HG03159 (cell line): Measurements from ENCODE around the gene TMPRSS12.
"Not testable (repeated sequence)": the region's sequence is repeated elsewhere in the genome, so short reads cannot be mapped to it uniquely, and the experiment has no call there.

Experiments used
- ATAC-seq: cut with Tn5 transposase; IDR thresholded peaks from one replicate; pipeline ENCODE4 v1.9.1; 2021; ENCODE audit warnings: mild to moderate bottlenecking, moderate library complexity; ENCODE audit not compliant: unreplicated experiment

Gene TMPRSS12, protein sequence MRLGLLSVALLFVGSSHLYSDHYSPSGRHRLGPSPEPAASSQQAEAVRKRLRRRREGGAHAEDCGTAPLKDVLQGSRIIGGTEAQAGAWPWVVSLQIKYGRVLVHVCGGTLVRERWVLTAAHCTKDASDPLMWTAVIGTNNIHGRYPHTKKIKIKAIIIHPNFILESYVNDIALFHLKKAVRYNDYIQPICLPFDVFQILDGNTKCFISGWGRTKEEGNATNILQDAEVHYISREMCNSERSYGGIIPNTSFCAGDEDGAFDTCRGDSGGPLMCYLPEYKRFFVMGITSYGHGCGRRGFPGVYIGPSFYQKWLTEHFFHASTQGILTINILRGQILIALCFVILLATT

GRCh38 chr12:50842637-50843493 lies at the start of gene TMPRSS12:
Gene TMPRSS12 (plus strand): TSS chr12:50842926. CDS start chr12:50842965, 39 bp downstream.
- no peak for ATAC-seq

DNA sequence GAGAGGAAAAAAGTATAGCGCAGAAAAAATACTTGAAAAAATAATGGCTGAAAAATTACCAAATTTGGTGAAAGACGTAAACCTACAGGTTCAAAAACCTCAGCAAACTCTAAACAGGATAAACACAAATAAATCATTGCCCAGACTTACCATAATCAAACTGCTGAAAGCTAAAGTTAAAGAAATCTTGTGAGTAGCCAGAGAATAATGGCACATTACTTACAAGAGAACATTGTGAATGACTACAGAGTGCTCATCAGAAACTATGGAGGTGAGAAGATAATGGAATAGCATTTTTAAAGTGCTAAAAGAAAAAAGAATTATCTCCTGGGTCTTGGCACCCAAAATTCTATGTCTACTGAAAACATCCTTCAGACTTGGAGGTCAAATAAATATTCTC lies 42.8 kb upstream of the TMPRSS12 start:
- ATAC-seq, result no peak

DNA sequence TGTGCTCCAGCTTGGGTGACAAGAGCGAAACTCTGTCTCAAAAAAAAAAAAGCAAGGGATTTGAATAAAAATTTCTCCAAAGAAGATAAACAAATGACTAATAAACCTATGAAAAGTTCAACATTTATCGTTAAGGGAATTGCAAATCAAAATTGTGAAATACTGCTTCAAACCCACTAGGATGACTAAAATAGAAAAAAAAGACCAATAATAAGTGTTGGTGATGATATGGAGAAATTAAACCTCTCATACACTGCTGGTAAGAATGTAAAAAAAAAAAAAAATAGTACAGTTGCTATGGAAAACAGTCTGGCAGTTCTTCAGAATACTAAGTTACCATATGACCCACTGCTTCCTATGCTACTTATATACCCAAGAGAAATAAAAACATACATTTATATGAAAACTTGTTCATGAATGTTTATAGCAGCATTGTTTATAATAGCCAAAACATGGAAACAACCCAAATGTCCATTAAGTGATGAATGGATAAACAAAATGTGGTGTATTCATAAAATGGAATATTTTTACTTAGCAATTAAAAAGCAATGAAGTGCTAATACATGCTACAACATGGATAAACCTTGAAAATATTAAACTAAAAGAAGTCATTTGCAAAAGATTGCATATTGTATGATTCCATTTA lies 39.4 kb upstream of the TMPRSS12 start:
- no peak for ATAC-seq

- ATAC-seq, result no peak
These were observed 36.5 kb upstream of the TMPRSS12 start for GRCh38 chr12:50806176-50806575.

- ATAC-seq, result not testable (repeated sequence)
These were observed 33.6 kb upstream of the TMPRSS12 start for GRCh38 chr12:50809131-50809530.

DNA sequence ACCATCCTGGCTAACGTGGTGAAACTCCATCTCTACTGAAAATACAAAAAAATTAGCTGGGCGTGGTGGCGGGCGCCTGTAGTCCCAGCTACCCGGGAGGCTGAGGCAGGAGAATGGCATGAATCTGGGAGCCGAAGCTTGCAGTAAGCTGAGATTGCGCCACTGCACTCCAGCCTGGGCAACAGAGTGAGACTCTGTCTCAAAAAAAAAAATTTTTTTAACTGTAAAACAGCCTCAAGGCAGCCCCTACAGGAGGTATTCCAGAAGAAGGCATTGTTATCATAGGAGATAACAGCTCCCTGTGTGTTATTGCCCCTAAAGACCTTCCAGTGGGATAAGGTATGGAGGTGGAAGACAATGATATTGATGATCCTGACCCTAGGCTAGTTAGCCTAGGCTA lies 27.8 kb upstream of the TMPRSS12 start:
- not testable (repeated sequence) for ATAC-seq

DNA sequence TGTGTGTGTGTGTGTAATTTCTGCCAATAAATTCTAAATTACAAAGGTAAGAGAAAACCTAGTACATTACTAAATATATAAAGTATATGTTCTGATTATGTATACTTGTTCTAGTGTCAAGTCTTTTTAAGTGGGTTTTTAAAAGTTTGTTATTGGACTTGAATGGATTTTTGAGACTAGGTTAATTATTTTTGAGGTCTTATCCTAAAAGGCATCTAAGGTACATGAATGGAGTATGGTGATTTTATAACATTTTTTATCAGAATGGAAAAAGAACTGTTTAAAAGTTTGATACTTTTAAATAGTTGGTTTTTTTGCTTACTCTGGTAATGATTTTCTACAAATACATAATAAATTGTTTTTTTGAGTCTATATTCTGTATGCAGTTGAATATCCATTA lies 22.5 kb upstream of the TMPRSS12 start:
- ATAC-seq, result no peak

- no peak for ATAC-seq
These were observed 20.6 kb upstream of the TMPRSS12 start for GRCh38 chr12:50822082-50822481.

GRCh38 chr12:50823724-50824123 lies 19.0 kb upstream of the TMPRSS12 start:
- ATAC-seq, result not testable (repeated sequence)

DNA sequence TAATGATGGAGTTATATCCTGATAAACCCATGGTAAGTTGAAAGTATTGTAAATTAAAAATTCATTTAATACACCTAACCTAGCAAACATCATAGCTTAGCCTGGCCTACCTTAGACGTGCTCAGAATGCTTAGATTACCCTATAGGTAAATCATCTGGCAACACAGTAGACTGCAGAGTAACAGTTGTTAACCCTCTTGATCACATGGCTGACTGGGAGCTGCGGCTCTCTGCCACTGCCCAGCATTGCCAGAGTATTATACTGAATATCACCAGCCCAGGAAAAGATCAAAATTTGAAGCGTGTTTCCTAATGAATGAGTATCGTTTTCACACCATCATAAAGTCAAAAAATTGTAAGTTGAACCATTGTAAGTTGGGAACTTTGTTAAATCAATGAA lies 17.8 kb upstream of the TMPRSS12 start:
- ATAC-seq, result no peak

GRCh38 chr12:50825372-50825838 lies 17.3 kb upstream of the TMPRSS12 start:
- ATAC-seq, result no peak

DNA sequence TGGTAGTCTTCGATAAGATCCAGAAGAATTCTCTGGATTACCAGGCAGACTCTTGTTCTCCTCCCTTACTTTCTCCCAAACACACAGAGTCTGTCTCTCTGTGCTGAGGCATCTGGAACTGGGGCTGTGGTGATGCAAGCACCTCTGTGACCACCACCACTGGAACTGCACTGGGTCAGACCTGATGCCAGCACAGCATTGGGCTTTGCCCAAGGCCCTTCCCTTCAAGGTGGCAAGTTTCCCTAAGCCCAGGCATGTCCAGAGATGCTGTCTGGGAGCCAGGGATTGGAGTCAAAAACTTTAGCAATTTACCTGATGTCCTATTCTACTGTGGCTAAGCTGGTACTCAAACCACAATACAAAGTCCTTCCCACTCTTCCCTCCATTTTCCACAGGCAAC lies 14.6 kb upstream of the TMPRSS12 start:
- no peak for ATAC-seq

- ATAC-seq, result no peak
These were observed 13.8 kb upstream of the TMPRSS12 start for GRCh38 chr12:50828886-50829285.

GRCh38 chr12:50833801-50834200 lies 8.9 kb upstream of the TMPRSS12 start:
- ATAC-seq, result not testable (repeated sequence)

GRCh38 chr12:50839042-50839441 lies 3.7 kb upstream of the TMPRSS12 start:
- ATAC-seq, result no peak

GRCh38 chr12:50840809-50841487 lies 1.8 kb upstream of the TMPRSS12 start:
- no peak for ATAC-seq

DNA sequence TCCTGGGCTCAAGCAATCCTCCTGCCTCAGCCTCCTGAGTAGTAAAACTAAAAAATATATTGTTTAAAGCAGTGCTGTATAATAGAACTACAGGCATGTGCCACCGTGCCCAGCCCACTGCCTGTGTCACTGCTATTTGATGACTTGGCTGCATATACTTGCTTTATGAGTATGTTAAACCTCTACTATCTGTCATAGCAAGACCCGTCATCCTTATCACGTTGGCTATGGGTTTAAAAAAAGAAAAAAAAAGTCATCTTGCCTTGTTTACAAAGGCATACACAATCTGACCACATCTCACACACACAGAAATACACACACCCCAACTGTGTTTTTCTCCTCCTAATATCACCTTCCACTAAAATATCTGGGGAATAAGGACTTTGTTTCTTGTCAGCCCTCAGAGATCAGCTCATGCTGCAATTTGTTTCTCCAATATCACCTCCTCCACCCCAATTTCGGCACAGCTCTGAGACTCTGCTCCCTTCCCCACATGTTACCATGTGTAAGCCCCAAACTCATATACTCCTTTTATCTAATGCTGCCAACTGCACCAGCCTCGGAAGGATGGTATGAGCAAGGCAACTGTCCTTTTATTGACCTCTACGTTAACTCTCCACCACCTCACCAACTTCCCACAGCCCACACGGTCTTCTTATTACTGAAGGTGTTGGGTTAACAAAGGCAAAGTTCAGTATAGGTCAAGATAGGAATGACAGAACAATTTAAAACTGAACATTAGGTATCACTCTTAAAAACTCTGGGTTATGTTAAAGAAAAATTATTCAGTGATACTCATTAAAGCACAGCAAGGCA lies 802 bp upstream of the TMPRSS12 start:
- ATAC-seq, result no peak

GRCh38 chr12:50845021-50845647 lies 2.4 kb downstream of the TMPRSS12 start:
- ATAC-seq, result no peak

DNA sequence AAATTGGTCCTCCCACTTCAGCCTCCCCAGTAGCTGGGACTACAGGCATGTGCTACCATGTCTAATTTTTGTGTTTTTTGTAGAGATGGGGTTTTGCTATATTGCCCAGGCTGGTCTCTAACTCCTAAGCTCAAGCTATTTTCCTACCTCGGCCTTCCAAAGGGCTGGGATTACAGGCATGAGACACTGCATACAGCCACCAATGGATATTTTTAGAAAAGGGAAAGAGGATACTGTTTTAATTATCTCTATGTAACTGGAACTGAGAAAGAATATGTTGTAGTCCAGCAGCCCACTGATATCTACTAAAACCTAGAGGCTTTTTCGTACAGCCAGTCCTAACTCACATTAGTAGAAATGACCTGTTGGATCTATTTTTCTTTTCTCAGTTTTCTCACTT lies 6.2 kb downstream of the TMPRSS12 start:
- no peak for ATAC-seq

- ATAC-seq, result not testable (repeated sequence)
These were observed 12.5 kb downstream of the TMPRSS12 start for GRCh38 chr12:50855218-50855617.
